Astrocyte of the spinal cord (primary cell): ENCODE data around the gene AP1B1.
"Not testable (repeated sequence)": the region's sequence is repeated elsewhere in the genome, so short reads cannot be mapped to it uniquely, and the experiment has no call there.

Experiments used
- DNase-seq: peaks from one replicate; pipeline ENCODE4 v3.0.0; 2011; ENCODE audit warnings: low read depth, low spot score
- H3K4me3 ChIP-seq: 2 replicates; pipeline ENCODE4 v1.5.1; 2011; ENCODE audit warnings: low read depth, mild to moderate bottlenecking, low read length, moderate library complexity
- CTCF ChIP-seq: IDR thresholded peaks from 2 replicates; pipeline ENCODE4 v1.5.1; 2012; ENCODE audit warnings: low read depth, mild to moderate bottlenecking, low read length, inconsistent platforms
- in situ Hi-C: cut with HindIII; loops from 2 replicates; pipeline ENCODE4 v1.10.0; 2017; ENCODE audit warnings: low sequenced_read_pairs

Gene AP1B1

GRCh38 chr22:29359469-29359868 lies 28.9 kb downstream of the AP1B1 start:
- DNase-seq = peak; percentile 76
- peak; percentile 88 for TF ChIP-seq CTCF
- in situ Hi-C loops = no loop called here
- no peak overlapping the region for H3K4me3 ChIP-seq

GRCh38 chr22:29357193-29357890 lies 31.0 kb downstream of the AP1B1 start:
- in situ Hi-C loops, H3K4me3 ChIP-seq: not testable (repeated sequence)

GRCh38 chr22:29353860-29354259 lies 34.5 kb downstream of the AP1B1 start:
- in situ Hi-C loops = no loop called here
- H3K4me3 ChIP-seq = no peak overlapping the region
- no peak for DNase-seq
- no peak for TF ChIP-seq CTCF

More at GRCh38 chr22:29357193-29357890, 31.0 kb downstream of the AP1B1 start:
- not testable (repeated sequence) for DNase-seq

- no peak for DNase-seq
- no peak for TF ChIP-seq CTCF
- H3K4me3 ChIP-seq = no peak overlapping the region
- in situ Hi-C loops = no loop called here
Measured at GRCh38 chr22:29353286-29353685, 35.1 kb downstream of the AP1B1 start.

GRCh38 chr22:29352778-29353177 lies 35.6 kb downstream of the AP1B1 start:
- in situ Hi-C loops = no loop called here
- no peak for DNase-seq
- TF ChIP-seq CTCF = no peak
- H3K4me3 ChIP-seq = no peak overlapping the region

GRCh38 chr22:29351891-29352290 lies 36.5 kb downstream of the AP1B1 start:
- in situ Hi-C loops = no loop called here
- H3K4me3 ChIP-seq = no peak overlapping the region
- no peak for TF ChIP-seq CTCF
- no peak for DNase-seq

GRCh38 chr22:29351042-29351441 lies 37.3 kb downstream of the AP1B1 start:
- no peak for DNase-seq
- in situ Hi-C loops = no loop called here
- no peak for TF ChIP-seq CTCF
- no peak overlapping the region for H3K4me3 ChIP-seq
